Globus pallidus (tissue), 1 donor: ENCODE measurements around the gene THADA.
A peak's percentile ranks its signal among the peaks of the same experiment; 100 is the strongest.

Source experiments
- DNase-seq: peaks from one replicate; pipeline ENCODE4 v3.0.0-alpha.2; 2015; ENCODE audit warnings: low spot score

THADA gene

GRCh38 chr2:43223521-43224001 lies 372.3 kb downstream of the THADA start:
- DNase-seq, result peak; percentile 50

- peak; percentile 51 for DNase-seq
These were observed 373.1 kb downstream of the THADA start for GRCh38 chr2:43222475-43223309.

GRCh38 chr2:43221763-43222474 lies 373.9 kb downstream of the THADA start:
- DNase-seq, result peak; percentile 95

GRCh38 chr2:43221124-43221762 lies 374.6 kb downstream of the THADA start:
- peak; percentile 47 for DNase-seq

- DNase-seq, result no peak
These were observed 375.1 kb downstream of the THADA start for GRCh38 chr2:43220760-43221123.

- peak; percentile 85 for DNase-seq
These were observed 375.5 kb downstream of the THADA start for GRCh38 chr2:43220229-43220751.

- peak; percentile 88 for DNase-seq
These were observed 376.2 kb downstream of the THADA start for GRCh38 chr2:43219383-43220228.

GRCh38 chr2:43218702-43219382 lies 377.0 kb downstream of the THADA start:
- no peak for DNase-seq

- DNase-seq, result no peak
These were observed 377.6 kb downstream of the THADA start for GRCh38 chr2:43218155-43218701.

- DNase-seq, result no peak
These were observed 378.3 kb downstream of the THADA start for GRCh38 chr2:43217228-43218154.

GRCh38 chr2:43216629-43217028 lies 379.2 kb downstream of the THADA start:
- no peak for DNase-seq

GRCh38 chr2:43215673-43216255 lies 380.1 kb downstream of the THADA start:
- DNase-seq, result no peak

- no peak for DNase-seq
These were observed 381.6 kb downstream of the THADA start for GRCh38 chr2:43214253-43214652.

GRCh38 chr2:43212931-43213330 lies 382.9 kb downstream of the THADA start:
- peak; percentile 57 for DNase-seq

GRCh38 chr2:43212216-43212835 lies 383.5 kb downstream of the THADA start:
- DNase-seq, result no peak

GRCh38 chr2:43210467-43211303 lies 385.2 kb downstream of the THADA start:
- no peak for DNase-seq

GRCh38 chr2:43210125-43210466 lies 385.7 kb downstream of the THADA start:
- no peak for DNase-seq

GRCh38 chr2:43209204-43209717 lies 386.6 kb downstream of the THADA start:
- DNase-seq, result no peak
